GM23248 (cell line): ENCODE results near the gene SEPTIN1. TPM values are rescaled to one million over a fixed set of nuclear protein-coding genes. Genes with fewer than 3 reads are reported as not detected.
"Not testable (repeated sequence)": the region's sequence is repeated elsewhere in the genome, so short reads cannot be mapped to it uniquely, and the experiment has no call there.

ENCODE experiments used
- DNase-seq: peaks from one replicate; pipeline ENCODE4 v3.0.0-alpha.2; 2015
- H2AFZ ChIP-seq: fragments of 200-600 bp; sonication (generic); 2 replicates; pipeline ENCODE4 v1.6.1; 2016; ENCODE audit warnings: antibody characterized with exemption
- H3F3A ChIP-seq: fragments of 200-600 bp; sonication (generic); 2 replicates; pipeline ENCODE4 v1.6.1; 2016; ENCODE audit warnings: mild to moderate bottlenecking, antibody characterized with exemption, mixed run types; ENCODE audit not compliant: insufficient read depth
- H3K27ac ChIP-seq: fragments of 200-600 bp; sonication (generic); 2 replicates; pipeline ENCODE4 v1.5.1; 2016; ENCODE audit warnings: mild to moderate bottlenecking
- H3K27me3 ChIP-seq: fragments of 200-600 bp; sonication (generic); replicated peaks from 2 replicates; pipeline ENCODE4 v1.6.1; 2016; ENCODE audit warnings: mild to moderate bottlenecking; ENCODE audit not compliant: insufficient read depth
- H3K36me3 ChIP-seq: fragments of 200-600 bp; sonication (generic); 2 replicates; pipeline ENCODE4 v1.6.1; 2016; ENCODE audit warnings: low read depth, mild to moderate bottlenecking
- H3K4me1 ChIP-seq: fragments of 200-600 bp; sonication (generic); 2 replicates; pipeline ENCODE4 v1.6.1; 2016; ENCODE audit warnings: mild to moderate bottlenecking; ENCODE audit not compliant: insufficient read depth
- H3K4me2 ChIP-seq: fragments of 200-600 bp; sonication (generic); one replicate; pipeline ENCODE4 v1.6.1; 2016; ENCODE audit warnings: mild to moderate bottlenecking; ENCODE audit not compliant: unreplicated experiment
- H3K4me3 ChIP-seq: fragments of 200-600 bp; sonication (generic); 2 replicates; pipeline ENCODE4 v1.5.1; 2016; ENCODE audit warnings: mild to moderate bottlenecking
- H3K79me2 ChIP-seq: fragments of 200-600 bp; sonication (generic); 2 replicates; pipeline ENCODE4 v1.6.1; 2016; ENCODE audit warnings: mild to moderate bottlenecking; ENCODE audit not compliant: insufficient read depth
- H3K9ac ChIP-seq: fragments of 200-600 bp; sonication (generic); 2 replicates; pipeline ENCODE4 v1.6.1; 2016; ENCODE audit warnings: mild to moderate bottlenecking
- H3K9me2 ChIP-seq: fragments of 200-600 bp; sonication (generic); 2 replicates; pipeline ENCODE4 v1.6.1; 2016; ENCODE audit warnings: mixed run types, mild to moderate bottlenecking, moderate library complexity; ENCODE audit not compliant: insufficient read depth
- H3K9me3 ChIP-seq: fragments of 200-600 bp; sonication (generic); one replicate; pipeline ENCODE4 v1.6.1; 2017; ENCODE audit warnings: low read depth
- H4K20me1 ChIP-seq: fragments of 200-600 bp; sonication (generic); 2 replicates; pipeline ENCODE4 v1.6.0; 2016; ENCODE audit not compliant: insufficient read depth
- EZH2 ChIP-seq: fragments of 200-600 bp; sonication (generic); IDR thresholded peaks from 2 replicates; pipeline ENCODE4 v1.6.1; 2018; ENCODE audit warnings: antibody characterized with exemption, mild to moderate bottlenecking; ENCODE audit not compliant: insufficient read depth, poor library complexity, severe bottlenecking
- EZH2phosphoT487 ChIP-seq: fragments of 200-600 bp; sonication (generic); IDR thresholded peaks from 2 replicates; pipeline ENCODE4 v1.6.1; 2018; ENCODE audit warnings: antibody characterized with exemption, moderate library complexity, mild to moderate bottlenecking, low read depth; ENCODE audit not compliant: insufficient read depth
- WGBS, 2 experiments: methylation state at CpG; one replicate each; pipeline ENCODE4 v1.1.6; 2015 to 2017; ENCODE audit warnings: low lambda C conversion rate in 2 of 2, low coverage in 1 of 2; ENCODE audit errors: missing lambda C conversion rate in 2 of 2; 5-methylcytosine and 5-hydroxymethylcytosine counted together
- in situ Hi-C: fragments of 300-500 bp; cut with MboI; formaldehyde crosslinking; loops from 2 replicates; pipeline ENCODE4 v1.15.0; 2020
- polyA plus RNA-seq: library from polyadenylated mRNA; unstranded; fragments of >200 nt; fragmentation: Nextera tagmentation; extraction: Ambion mirVana; gene quantifications from 2 replicates; pipeline ENCODE4 v1.2.1, GENCODE V29; 2016
- total RNA-seq: library from RNA; depleted of rRNA; stranded (reverse); fragments of >200 nt; shearing (Covaris generic); gene quantifications from 2 replicates; pipeline ENCODE4 v1.2.3, GENCODE V29; 2014

SEPTIN1 gene
- total and polyA plus RNA-seq, 2 experiments from 2014 or later: 1.9 TPM; not detected in 1

DNA sequence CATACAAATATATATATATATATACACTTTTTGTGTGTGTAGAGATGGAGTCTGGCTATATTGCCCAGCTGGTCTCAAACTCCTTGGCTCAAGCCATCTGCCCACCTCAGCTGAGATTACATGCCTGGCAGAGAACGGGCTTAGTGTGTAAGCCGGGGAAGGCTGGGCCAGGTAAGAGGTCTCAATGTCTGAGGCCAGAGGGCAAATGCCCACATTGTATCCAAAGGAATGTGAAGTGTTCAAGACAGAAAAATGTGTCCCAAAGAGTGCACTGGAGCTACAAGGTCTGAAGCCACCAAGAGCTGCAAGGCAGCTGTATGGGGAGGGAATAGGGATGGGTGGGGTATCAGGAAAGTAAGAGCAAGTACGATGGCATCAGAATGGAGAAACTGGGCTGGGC lies 36.1 kb downstream of the SEPTIN1 start:
- peaks cover 9% of the 10 kb centered on the region; the same call in 1 of the 2 replicates for H3F3A ChIP-seq
- H3K4me1 ChIP-seq: no peaks in the 10 kb centered on the region
- no peak overlapping the region for H3K4me3 ChIP-seq
- no peaks in the 10 kb centered on the region for H3K9me3 ChIP-seq
- no peaks in the 10 kb centered on the region for H4K20me1 ChIP-seq
- H2AFZ ChIP-seq: no peak overlapping the region
- H3K9me2 ChIP-seq: no peaks in the 10 kb centered on the region
- in situ Hi-C loops: no loop called here
- no peak overlapping the region for H3K9ac ChIP-seq
- no peak overlapping the region for H3K27ac ChIP-seq
- peaks cover 2% of the 10 kb centered on the region; the same call in 1 of the 2 replicates for H3K79me2 ChIP-seq
- TF ChIP-seq EZH2phosphoT487 (no peak), EZH2 (no peak)
- no peak for DNase-seq
- 93 to 94% methylated on average over 3 of the region's 3 CpGs for WGBS, 2 experiments
- H3K4me2 ChIP-seq: no peak overlapping the region
- H3K36me3 ChIP-seq: peaks cover 12% of the 10 kb centered on the region; the same call in 1 of the 2 replicates
- no peaks in the 10 kb centered on the region for H3K27me3 ChIP-seq

DNA sequence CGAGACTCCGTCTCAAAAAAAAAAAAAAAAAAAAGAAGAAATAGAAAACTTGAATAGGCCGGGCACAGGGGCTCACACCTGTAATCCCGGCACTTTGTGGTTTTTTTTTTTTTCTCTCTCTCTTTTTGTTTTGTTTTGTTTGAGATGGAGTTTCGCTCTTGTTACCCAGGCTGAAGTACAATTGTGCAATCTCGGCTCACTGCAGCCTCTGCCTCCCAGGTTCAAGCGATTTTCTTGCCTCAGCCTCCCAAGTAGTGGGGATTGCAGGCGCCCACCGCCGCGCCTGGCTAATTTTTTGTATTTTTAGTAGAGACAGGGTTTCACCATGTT lies 38.9 kb downstream of the SEPTIN1 start:
- H3K4me2 ChIP-seq, DNase-seq, H3K36me3 ChIP-seq, H3K79me2 ChIP-seq, H4K20me1 ChIP-seq, H3K4me3 ChIP-seq, H3K9ac ChIP-seq, H3K27me3 ChIP-seq, H2AFZ ChIP-seq, H3K9me2 ChIP-seq, in situ Hi-C loops, H3K9me3 ChIP-seq, H3K27ac ChIP-seq, H3K4me1 ChIP-seq, H3F3A ChIP-seq: not testable (repeated sequence)
- WGBS, 2 experiments: 89 to 96% methylated on average over 8 to 11 of the region's 11 CpGs

DNA sequence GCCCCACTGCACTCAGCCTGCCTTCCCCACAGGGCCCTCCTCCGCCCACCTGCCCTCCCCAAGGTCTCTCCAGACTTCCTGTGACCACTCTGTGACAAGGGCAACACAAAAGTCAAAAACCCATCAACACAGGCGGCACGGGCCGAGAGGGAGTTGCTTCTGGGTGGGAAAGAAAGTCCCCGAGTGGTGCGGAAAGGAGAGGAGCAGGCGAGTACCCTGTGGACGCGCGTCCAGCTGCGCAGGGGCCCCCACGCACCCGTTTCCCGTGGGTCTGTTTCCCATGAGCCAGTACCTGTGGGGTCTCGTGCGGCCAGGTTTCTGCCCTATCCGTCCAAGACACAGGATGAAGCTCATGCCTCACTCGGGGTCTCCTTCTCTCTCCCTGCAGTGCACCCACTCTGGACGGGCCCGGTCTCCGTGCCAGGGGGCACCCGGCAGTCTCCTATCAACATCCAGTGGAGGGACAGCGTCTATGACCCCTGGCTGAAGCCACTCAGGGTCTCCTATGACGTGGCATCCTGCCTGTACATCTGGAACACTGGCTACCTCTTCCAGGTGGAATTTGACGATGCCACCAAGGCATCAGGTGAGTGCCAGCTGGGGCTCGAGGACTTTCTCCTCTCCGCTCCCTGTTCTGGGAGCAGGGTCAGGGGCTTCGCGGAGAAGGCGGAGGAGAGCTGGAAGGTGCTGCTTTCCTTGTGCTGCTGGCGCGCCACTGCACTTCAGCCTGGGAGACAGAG lies 39.4 kb downstream of the SEPTIN1 start:
- TF ChIP-seq EZH2phosphoT487 (no peak), EZH2 (no peak)
- H3K4me2 ChIP-seq: no peak overlapping the region
- WGBS, 2 experiments: 90 to 93% methylated on average over 31 to 32 of the region's 32 CpGs

DNA sequence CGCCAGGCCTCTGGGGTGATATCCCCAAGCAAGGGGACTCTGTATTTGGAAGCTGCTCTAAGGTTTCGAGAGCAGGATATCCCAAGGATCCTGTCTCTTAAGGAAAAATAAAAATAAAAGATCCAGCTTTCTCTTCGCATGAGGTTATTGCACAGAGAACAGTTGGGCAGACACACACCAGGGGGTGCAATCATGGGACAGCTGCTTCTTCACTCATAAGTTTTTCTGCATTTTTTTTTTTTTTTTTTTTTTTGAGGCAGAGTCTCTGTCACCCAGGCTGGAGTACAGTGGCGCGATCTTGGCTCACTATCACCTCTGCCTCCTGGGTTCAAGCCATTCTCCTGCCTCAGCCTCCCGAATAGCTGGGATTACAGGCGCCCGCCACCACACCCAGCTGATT lies 40.4 kb downstream of the SEPTIN1 start:
- peak; percentile 11 for DNase-seq
- in situ Hi-C loops: not testable (repeated sequence)
- WGBS, 2 experiments: 89 to 96% methylated on average over 7 to 8 of the region's 8 CpGs

More for the DNA sequence above, 39.4 kb downstream of the SEPTIN1 start:
- Histone ChIP-seq H3K4me3 (no peak overlapping the region), H3K9ac (no peak overlapping the region), H3K79me2 (no peaks in the 10 kb centered on the region), H3K4me1 (no peaks in the 10 kb centered on the region), H3K9me2 (no peaks in the 10 kb centered on the region), H2AFZ (no peak overlapping the region), H3K27me3 (no peaks in the 10 kb centered on the region), H3F3A (no peaks in the 10 kb centered on the region), H3K27ac (no peak overlapping the region), H3K36me3 (no peaks in the 10 kb centered on the region), H4K20me1 (no peaks in the 10 kb centered on the region), H3K9me3 (no peaks in the 10 kb centered on the region)
- DNase-seq: no peak
- in situ Hi-C loops: no loop called here

DNA sequence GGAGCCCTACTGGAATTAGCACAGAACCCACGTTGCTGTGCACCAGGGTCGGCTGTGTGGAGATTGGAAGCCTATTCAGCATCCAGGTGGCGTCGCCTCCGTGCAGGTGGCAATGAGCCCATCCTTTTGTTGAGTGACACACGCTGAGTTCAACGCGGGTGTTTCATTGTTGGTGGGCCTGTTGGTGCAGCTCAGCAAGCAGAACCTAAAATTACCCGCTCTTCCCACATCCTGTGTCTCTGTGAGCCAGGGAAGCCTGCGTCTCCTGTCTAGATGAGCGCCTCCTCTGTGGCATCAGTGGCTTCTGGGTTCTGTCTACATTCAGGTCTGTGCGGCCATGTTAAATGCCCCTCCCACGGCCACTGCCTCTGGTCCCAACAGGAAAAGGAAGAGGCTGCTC lies 41.7 kb downstream of the SEPTIN1 start:
- H3K27ac ChIP-seq: no peak overlapping the region
- in situ Hi-C loops: no loop called here

More for the DNA sequence above, 40.4 kb downstream of the SEPTIN1 start:
- not testable (repeated sequence) for H3K27me3 ChIP-seq, H4K20me1 ChIP-seq, H2AFZ ChIP-seq, H3K36me3 ChIP-seq, H3K4me1 ChIP-seq, H3K27ac ChIP-seq, H3F3A ChIP-seq, H3K9me3 ChIP-seq, H3K4me2 ChIP-seq, H3K9me2 ChIP-seq, H3K79me2 ChIP-seq, H3K4me3 ChIP-seq, H3K9ac ChIP-seq

DNA sequence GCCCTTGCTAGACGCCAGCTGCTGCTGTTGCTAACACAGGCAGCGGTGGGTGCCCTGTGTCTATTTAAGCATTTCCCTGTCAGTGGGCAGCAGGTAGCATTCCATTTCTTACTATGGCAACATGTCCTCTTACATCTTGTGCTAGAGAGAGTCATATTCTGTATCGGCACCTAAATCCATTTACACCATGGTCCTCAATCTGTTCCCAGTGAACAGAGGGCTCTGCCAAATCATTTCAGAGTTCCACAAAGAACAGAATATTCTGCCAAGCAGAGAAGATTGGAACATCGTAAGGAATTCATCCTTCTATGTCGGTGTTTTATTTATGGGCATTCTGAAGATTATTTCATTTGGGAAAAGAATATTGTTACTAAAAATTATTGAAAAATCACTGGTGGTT lies 43.6 kb downstream of the SEPTIN1 start:
- H3K27me3 ChIP-seq, H3K9me2 ChIP-seq, H2AFZ ChIP-seq, H3K4me1 ChIP-seq, H3F3A ChIP-seq, H3K79me2 ChIP-seq, H3K36me3 ChIP-seq, H3K9me3 ChIP-seq, DNase-seq, H3K9ac ChIP-seq, H3K4me2 ChIP-seq, H4K20me1 ChIP-seq, H3K27ac ChIP-seq, H3K4me3 ChIP-seq, in situ Hi-C loops: not testable (repeated sequence)
- WGBS, 2 experiments: 42 to 47% methylated on average over 4 to 5 of the region's 5 CpGs

More for the DNA sequence above, 41.7 kb downstream of the SEPTIN1 start:
- H2AFZ ChIP-seq: no peak overlapping the region
- no peak overlapping the region for H3K4me2 ChIP-seq
- no peak for TF ChIP-seq EZH2
- TF ChIP-seq EZH2phosphoT487: no peak
- no peaks in the 10 kb centered on the region for H3K9me3 ChIP-seq
- WGBS, 2 experiments: 93 to 95% methylated on average over 13 of the region's 13 CpGs
- no peaks in the 10 kb centered on the region for H3K36me3 ChIP-seq
- no peaks in the 10 kb centered on the region for H3K27me3 ChIP-seq
- no peaks in the 10 kb centered on the region; the same call in 1 of the 2 replicates for H3F3A ChIP-seq
- no peaks in the 10 kb centered on the region for H4K20me1 ChIP-seq
- no peaks in the 10 kb centered on the region for H3K9me2 ChIP-seq
- no peak overlapping the region for H3K9ac ChIP-seq
- H3K79me2 ChIP-seq: no peaks in the 10 kb centered on the region
- H3K4me3 ChIP-seq: no peak overlapping the region
- H3K4me1 ChIP-seq: no peaks in the 10 kb centered on the region
- no peak for DNase-seq

DNA sequence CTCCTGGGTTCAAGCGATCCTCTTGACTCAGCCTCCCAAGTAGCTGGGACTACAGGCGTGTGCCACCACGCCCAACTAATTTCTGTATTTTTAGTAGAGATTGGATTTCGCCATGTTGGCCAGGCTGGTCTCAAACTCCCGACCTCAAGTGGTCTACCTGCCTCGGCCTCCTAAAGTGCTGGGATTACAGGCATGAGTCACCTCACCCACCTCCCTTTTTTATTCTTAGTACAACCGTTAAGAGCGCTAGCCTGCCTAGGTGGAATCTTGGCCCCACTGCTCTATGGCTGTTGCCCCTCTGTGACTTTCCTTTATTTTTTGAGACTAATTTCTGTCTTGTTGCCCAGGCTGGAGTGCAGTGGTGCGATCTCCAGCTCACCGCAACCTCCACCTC lies 44.4 kb downstream of the SEPTIN1 start:
- H3K27me3 ChIP-seq, H3K36me3 ChIP-seq, in situ Hi-C loops, H3K4me3 ChIP-seq, H3K4me2 ChIP-seq, DNase-seq, H2AFZ ChIP-seq, H3F3A ChIP-seq, H3K9me3 ChIP-seq, H3K9ac ChIP-seq, H3K4me1 ChIP-seq, H3K9me2 ChIP-seq, H3K27ac ChIP-seq, H4K20me1 ChIP-seq: not testable (repeated sequence)
- WGBS, 2 experiments: 90 to 93% methylated on average over 10 of the region's 10 CpGs
- peaks cover 14% of the 10 kb centered on the region for H3K79me2 ChIP-seq
